NB4 (cell line): Measurements from ENCODE around the gene CDKN2A.

Source experiments
- DNase-seq: peaks from one replicate; pipeline ENCODE4 v3.0.0; 2010; ENCODE audit warnings: low read depth
- H3K4me3 ChIP-seq: one replicate; pipeline ENCODE4 v1.5.1; 2011; ENCODE audit warnings: mild to moderate bottlenecking, low read depth, low read length, moderate library complexity
- MYC ChIP-seq: IDR thresholded peaks from 2 replicates; pipeline ENCODE4 v1.6.1; 2011; ENCODE audit warnings: low read depth, low read length
- POLR2A ChIP-seq: IDR thresholded peaks from 2 replicates; pipeline ENCODE4 v1.6.1; 2011; ENCODE audit warnings: mild to moderate bottlenecking; ENCODE audit not compliant: insufficient read length; ENCODE audit errors: extremely low read depth
- TF ChIP-seq, protein P1 (sequence below): IDR thresholded peaks from 2 replicates; pipeline ENCODE4 v1.6.1; 2011; ENCODE audit warnings: low read depth, low read length
- TF ChIP-seq, protein P2 (sequence below): IDR thresholded peaks from one replicate; pipeline ENCODE4 v1.5.1; 2012; ENCODE audit warnings: low read depth, low read length

CDKN2A gene

DNA sequence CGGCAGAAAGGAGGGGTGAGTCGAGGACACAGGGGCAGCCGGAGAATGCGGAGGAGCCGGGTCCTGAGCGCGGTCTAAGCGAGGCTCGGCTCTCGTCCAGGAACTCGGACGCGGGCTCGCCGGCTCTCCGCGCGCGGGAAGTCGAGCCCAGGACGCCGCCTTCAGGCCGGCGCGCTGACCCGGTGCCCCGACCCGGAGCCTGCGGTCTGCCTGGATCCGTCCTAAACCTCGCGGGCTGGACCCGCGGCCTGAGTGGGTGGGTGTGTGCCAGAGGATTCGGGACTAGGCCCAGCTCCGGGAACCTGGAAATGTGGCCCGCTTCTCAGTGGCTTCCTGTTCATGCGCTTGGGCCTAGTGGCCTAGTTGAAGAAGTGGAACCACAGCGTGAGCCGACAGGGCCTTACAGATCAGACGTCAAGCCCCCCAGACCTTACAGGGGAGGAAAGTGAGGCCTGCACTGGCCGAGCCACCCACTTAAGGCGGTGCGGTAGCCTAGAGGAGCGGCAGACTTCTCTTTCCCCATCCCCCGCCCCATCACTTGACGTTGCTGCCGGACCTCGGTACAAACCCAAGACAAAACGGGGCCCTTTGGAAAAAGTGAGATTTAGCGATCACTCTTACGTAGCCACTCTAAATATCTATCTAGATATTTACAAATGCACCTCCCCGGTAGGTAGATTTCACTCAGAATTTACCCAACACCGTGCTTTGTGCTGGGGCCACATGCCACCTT, 1.6 kb upstream of the CDKN2A start:
- no peak overlapping the region for H3K4me3 ChIP-seq
- DNase-seq, result no peak
- TF ChIP-seq MYC (no peak), POLR2A (no peak)
- TF ChIP-seq, protein P1, sequence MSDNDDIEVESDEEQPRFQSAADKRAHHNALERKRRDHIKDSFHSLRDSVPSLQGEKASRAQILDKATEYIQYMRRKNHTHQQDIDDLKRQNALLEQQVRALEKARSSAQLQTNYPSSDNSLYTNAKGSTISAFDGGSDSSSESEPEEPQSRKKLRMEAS, result no peak
- TF ChIP-seq, protein P2, sequence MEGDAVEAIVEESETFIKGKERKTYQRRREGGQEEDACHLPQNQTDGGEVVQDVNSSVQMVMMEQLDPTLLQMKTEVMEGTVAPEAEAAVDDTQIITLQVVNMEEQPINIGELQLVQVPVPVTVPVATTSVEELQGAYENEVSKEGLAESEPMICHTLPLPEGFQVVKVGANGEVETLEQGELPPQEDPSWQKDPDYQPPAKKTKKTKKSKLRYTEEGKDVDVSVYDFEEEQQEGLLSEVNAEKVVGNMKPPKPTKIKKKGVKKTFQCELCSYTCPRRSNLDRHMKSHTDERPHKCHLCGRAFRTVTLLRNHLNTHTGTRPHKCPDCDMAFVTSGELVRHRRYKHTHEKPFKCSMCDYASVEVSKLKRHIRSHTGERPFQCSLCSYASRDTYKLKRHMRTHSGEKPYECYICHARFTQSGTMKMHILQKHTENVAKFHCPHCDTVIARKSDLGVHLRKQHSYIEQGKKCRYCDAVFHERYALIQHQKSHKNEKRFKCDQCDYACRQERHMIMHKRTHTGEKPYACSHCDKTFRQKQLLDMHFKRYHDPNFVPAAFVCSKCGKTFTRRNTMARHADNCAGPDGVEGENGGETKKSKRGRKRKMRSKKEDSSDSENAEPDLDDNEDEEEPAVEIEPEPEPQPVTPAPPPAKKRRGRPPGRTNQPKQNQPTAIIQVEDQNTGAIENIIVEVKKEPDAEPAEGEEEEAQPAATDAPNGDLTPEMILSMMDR, result no peak

DNA sequence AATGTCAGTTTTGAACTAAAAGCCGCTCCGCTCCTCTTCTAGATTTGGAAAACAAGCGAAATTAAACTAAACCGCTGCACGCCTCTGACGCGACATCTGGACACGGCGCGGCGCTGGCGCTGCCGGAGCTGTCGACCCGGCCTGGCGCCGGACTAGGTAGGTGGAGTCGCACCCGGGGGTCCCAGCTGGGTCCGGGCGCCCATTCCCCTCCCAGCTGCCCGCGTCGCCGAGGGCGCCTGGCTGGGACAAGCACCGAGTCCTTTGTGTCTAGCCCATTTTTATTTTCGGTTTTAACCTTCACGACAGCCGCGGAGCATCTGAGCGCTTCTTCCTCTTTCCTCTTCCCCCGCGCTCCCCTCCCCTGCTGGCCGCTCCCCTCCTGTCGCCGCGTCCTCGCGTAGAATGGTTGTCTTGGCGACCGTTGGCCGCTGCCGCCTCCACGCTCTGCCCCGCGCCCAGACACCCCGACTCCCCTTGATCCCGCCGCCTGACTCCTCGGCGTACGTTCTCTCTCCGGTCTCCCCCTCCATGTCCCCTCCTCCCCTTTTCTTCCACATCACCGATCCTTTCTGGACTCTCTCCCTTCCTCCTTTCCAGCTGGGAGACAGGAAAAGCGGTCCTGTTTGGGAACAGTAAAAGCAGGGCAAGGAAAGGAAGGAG, 944 bp upstream of the CDKN2A start:
- TF ChIP-seq, protein P1, result no peak
- TF ChIP-seq, protein P2, result no peak
- TF ChIP-seq MYC (no peak), POLR2A (no peak)
- no peak for DNase-seq
- no peak overlapping the region for H3K4me3 ChIP-seq

DNA sequence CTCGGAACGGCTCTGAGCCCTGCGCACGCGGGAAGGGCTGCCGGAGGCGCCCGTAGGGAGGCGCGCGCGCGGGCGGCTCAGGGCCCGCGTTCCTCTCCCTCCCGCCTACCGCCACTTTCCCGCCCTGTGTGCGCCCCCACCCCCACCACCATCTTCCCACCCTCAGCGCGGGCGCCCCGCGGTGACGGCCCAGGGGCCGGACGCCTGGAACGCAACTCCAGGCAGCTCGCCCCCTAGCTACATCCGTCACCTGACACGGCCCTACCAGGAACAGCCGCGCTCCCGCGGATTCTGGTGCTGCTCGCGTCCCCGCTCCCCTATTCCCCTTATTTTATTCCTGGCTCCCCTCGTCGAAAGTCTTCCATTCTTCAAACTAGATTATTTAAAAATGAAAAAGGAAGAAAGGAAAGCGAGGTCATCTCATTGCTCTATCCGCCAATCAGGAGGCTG, 389 bp upstream of the CDKN2A start, which contains the start of gene CDKN2B-AS1:
TSS of gene CDKN2B-AS1 (plus strand) at position 236 of the 450 bp plus-strand sequence.
- TF ChIP-seq, protein P2, result no peak
- TF ChIP-seq POLR2A (no peak), MYC (no peak)
- TF ChIP-seq, protein P1, result no peak
- DNase-seq, result no peak
- H3K4me3 ChIP-seq, result no peak within 1 kb of the TSS

DNA sequence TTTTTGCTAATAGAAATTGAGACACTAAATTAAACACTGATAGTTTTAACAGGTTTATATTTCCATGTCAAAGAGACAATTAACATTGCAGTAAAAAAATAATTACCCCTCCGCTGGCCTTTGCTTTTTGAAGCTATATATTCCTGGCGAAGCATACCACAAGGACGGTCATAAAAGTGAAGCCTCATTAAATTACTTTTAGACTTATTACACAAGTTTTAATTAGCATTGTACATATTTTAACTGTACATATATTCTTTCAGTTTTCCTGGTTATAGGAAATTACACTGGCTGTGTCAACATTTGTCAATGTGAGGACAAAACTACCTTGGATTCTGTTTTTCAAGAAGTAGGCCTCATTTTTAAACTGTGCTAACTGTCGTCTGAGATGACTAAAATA, 1.2 kb downstream of the CDKN2A start:
- no peak overlapping the region for H3K4me3 ChIP-seq
- TF ChIP-seq, protein P1, result no peak
- no peak for TF ChIP-seq MYC
- TF ChIP-seq, protein P2, result no peak
- no peak for TF ChIP-seq POLR2A
- no peak for DNase-seq

DNA sequence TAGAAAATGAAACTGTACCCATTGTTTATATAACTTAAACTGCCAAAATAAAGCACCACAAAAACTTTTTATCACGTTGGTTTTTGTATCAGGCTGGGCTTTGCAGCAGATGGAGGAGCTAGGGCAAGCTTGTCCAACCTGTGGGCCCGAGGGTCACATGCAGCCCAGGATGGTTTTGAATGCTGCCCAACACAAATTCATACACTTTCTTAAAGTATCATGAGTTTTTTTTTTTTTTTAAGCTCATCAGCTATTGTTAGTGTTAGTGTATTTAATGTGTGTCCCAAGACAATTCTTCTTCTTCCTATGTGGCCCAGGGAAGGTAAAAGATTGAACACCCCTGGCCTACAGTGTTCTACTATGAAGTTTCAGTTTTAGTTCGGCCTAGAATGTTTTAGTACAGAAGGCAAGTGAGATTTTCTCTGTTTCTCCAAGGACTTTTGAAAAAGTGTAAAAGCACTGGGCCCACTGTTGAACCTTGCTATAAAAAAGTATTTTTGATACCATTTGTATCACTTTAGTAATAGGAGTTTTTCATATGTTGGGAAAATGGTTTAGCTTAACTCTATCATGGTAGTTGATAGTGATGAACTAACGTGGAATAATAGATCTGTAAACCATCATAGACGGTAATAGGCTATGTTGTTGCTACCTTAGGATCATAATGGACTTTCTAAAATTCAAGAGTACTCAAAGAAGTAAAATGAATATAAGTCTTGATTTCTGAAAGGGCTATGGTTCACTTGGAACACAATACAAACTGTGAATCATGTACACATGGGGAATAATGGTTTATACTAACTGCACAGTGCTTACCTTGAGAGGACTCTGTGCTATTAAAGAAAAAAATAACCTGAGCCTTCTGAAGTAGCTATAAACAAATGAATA, 2.9 kb downstream of the CDKN2A start:
- no peak for DNase-seq
- TF ChIP-seq POLR2A, result no peak
- TF ChIP-seq, protein P1, result no peak
- TF ChIP-seq, protein P2, result no peak
- no peak for TF ChIP-seq MYC
- no peak overlapping the region for H3K4me3 ChIP-seq
